Measurements from ENCODE around the gene CHKA. TPM values are rescaled to one million over a fixed set of nuclear protein-coding genes. Genes with fewer than 3 reads are reported as not detected.
"Not testable (repeated sequence)": the region's sequence is repeated elsewhere in the genome, so short reads cannot be mapped to it uniquely, and the experiment has no call there.

Gene CHKA
- polyA plus RNA-seq, 3 donors from 2014 or later, result 2.7 to 7.5 (median 4.9) TPM

DNA sequence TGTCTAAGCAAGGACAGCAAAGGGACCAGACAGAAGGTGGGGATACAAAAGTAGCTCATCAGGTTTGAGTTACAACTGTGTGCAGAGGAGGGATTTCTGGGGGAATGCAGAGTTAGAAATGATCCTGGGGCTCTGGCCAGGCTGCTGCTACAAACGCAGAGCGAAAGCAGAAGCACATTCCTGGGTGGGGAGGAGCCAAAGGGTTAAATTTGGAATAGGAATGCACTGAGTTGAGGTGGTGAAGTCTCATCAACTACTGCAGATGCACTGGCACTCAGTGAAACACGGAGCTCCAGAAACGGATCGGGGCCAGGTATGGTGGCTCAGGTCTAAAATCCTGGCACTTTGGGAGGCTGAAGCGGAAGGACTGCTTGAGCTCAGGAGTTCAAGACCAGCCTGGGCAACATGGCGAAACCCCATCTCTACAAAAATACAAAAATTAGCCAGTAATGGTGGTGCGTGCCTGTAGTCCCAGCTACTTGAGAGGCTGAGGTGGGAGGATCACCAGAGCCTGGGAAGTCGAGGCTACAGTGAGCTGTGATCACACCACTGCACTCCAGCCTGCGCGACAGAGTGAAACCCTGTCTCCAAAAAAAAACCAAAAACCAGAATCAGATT lies 3.2 kb downstream of the CHKA start:
- H3K27ac Mint-ChIP-seq, result peak overlapping the region in 1 of 6 donors; percentile 28
- peaks cover 8 to 24% (median 10%) of the 10 kb centered on the region in 3 donors for H3K27me3 Mint-ChIP-seq (ENCODE audit: low read depth in 3 of 3)
- H3K4me3 Mint-ChIP-seq, result peak overlapping the region in 1 of 5 donors; percentile 17
- H3K36me3 Mint-ChIP-seq, result peaks cover 0 to 3% (median 0%) of the 10 kb centered on the region in 3 donors
- peaks cover 12 to 18% of the 10 kb centered on the region in 2 donors for H3K4me1 Mint-ChIP-seq
- no peaks in the 10 kb centered on the region for H3K9me3 Mint-ChIP-seq
- DNase-seq, result no peak

DNA sequence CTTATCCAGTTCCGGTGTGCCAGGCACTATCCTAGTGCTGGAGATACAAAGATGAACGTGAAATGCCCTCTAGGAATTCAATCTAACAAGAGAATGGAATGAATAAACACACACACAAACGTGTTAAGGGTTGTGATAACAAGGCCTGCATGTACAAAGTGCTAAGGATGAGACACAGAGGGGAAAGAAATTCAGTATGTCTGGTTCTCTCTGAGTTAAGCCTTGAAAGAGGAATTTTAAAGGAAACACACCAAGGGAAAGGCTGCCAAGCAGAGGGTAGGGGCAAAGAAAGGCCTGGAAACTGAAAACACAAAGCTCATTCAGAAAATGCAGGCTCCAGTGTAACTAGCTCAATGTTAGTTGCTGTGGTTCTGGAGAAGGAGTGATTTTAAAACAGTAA lies 4.2 kb downstream of the CHKA start:
- H3K36me3 Mint-ChIP-seq, result peaks cover 0 to 3% (median 0%) of the 10 kb centered on the region in 3 donors
- H3K9me3 Mint-ChIP-seq, result no peaks in the 10 kb centered on the region
- peak overlapping the region in 1 of 6 donors; percentile 25 for H3K27ac Mint-ChIP-seq
- no peak for DNase-seq
- H3K27me3 Mint-ChIP-seq (ENCODE audit: low read depth in 3 of 3), result peaks cover 8 to 20% (median 12%) of the 10 kb centered on the region in 3 donors
- H3K4me3 Mint-ChIP-seq, result no peak overlapping the region
- H3K4me1 Mint-ChIP-seq, result peaks cover 12 to 14% of the 10 kb centered on the region in 2 donors

DNA sequence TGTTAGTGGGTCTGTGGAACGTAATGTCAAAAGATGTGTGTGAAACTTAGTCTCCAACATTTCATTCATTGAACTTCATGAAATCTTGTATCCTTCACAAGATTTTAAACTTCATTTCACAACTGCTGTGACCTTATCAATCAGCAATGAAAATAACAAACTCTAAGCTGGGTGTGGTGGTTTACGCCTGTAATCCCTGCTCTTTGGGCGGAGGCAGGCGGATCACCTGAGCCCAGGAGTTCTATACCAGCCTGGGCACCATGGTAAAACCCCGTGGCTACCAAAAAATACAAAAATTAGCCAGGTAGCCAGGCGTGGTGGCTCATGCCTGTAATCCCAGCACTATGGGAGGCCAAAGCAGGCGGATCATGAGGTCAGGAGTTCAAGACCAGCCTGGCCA lies 5.1 kb downstream of the CHKA start:
- H3K9me3 Mint-ChIP-seq, result no peaks in the 10 kb centered on the region
- H3K27me3 Mint-ChIP-seq (ENCODE audit: low read depth in 3 of 3), result peaks cover 5 to 14% (median 9%) of the 10 kb centered on the region in 3 donors
- H3K27ac Mint-ChIP-seq, result no peak overlapping the region
- peaks cover 0 to 3% (median 0%) of the 10 kb centered on the region in 3 donors for H3K36me3 Mint-ChIP-seq
- no peak overlapping the region for H3K4me3 Mint-ChIP-seq
- H3K4me1 Mint-ChIP-seq, result peaks cover 12 to 13% of the 10 kb centered on the region in 2 donors
- no peak for DNase-seq

DNA sequence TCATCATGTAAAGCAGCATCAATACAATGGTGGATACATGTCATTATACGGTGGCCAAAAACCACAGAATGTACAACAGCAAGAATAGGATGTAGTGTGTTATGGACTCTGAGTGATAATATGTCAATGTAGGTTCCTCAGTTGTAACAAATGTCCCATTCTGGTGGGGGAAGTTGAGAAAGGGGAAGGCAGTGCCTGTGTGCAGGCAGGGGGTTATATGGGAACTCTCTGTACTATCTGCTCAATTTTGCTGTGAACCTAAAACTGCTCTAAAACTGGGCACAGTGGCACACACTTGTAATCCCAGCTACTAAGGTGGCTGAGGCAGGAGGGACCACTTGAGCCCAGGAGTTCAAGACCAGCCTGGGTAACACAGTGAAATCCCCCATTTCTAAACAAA lies 5.9 kb downstream of the CHKA start:
- peaks cover 10 to 12% of the 10 kb centered on the region in 2 donors for H3K4me1 Mint-ChIP-seq
- H3K9me3 Mint-ChIP-seq, result no peaks in the 10 kb centered on the region
- H3K4me3 Mint-ChIP-seq, result no peak overlapping the region
- H3K27me3 Mint-ChIP-seq (ENCODE audit: low read depth in 3 of 3), result peaks cover 3 to 11% (median 9%) of the 10 kb centered on the region in 3 donors
- H3K36me3 Mint-ChIP-seq, result peaks cover 0 to 3% (median 0%) of the 10 kb centered on the region in 3 donors
- DNase-seq, result no peak
- no peak overlapping the region for H3K27ac Mint-ChIP-seq

DNA sequence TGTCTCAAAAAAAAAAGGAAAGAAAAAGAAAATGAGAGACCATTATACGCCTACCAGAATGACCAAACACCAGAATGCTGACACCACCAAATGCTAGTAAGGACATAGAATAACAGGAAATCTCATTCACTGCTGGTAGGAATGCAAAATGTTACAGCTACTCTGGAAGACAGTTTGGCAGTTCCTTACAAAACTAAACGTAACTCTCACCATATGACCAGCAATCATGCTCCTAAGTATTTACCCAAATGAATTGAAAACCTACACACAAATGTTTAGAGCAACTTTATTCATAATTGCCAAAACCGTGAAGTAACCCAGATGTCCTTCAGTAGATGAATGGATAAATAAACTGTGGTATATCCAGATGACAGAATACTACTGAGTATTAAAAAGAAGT lies 7.2 kb downstream of the CHKA start:
- H3K4me3 Mint-ChIP-seq, result no peak overlapping the region
- H3K27me3 Mint-ChIP-seq (ENCODE audit: low read depth in 3 of 3), result peaks cover 0 to 4% (median 2%) of the 10 kb centered on the region in 3 donors
- H3K9me3 Mint-ChIP-seq, result no peaks in the 10 kb centered on the region
- H3K36me3 Mint-ChIP-seq, result peaks cover 0 to 3% (median 0%) of the 10 kb centered on the region in 3 donors
- DNase-seq, result no peak
- peak overlapping the region in 1 of 6 donors; percentile 40 for H3K27ac Mint-ChIP-seq
- H3K4me1 Mint-ChIP-seq, result peaks cover 4 to 6% of the 10 kb centered on the region in 2 donors

DNA sequence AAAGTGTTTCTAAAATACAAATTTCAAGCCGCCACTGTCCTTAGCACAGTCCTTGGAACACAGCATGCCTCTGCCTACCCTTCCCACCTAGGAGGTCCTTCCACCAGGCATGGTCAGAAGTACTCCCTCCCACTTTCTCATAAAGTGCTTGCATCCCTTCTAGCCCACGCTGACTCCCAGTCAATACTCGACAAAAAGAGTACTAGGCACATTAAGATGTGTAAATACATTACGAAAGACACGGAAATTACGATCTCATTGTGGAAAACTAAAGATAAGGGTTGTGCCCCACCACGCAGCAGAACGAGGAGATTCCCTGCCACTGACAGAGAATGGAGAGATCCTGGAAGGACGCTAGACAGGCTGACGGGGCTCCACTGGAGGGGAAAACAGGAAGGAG lies 13.5 kb downstream of the CHKA start:
- Mint-ChIP-seq H3K36me3 (peaks cover 0 to 7% (median 0%) of the 10 kb centered on the region in 3 donors), H3K27ac (no peak overlapping the region), H3K4me3 (no peak overlapping the region), H3K9me3 (no peaks in the 10 kb centered on the region), H3K27me3 (ENCODE audit: low read depth in 3 of 3) (peaks cover 2 to 7% (median 4%) of the 10 kb centered on the region in 3 donors), H3K4me1 (no peaks in the 10 kb centered on the region)
- no peak for DNase-seq

DNA sequence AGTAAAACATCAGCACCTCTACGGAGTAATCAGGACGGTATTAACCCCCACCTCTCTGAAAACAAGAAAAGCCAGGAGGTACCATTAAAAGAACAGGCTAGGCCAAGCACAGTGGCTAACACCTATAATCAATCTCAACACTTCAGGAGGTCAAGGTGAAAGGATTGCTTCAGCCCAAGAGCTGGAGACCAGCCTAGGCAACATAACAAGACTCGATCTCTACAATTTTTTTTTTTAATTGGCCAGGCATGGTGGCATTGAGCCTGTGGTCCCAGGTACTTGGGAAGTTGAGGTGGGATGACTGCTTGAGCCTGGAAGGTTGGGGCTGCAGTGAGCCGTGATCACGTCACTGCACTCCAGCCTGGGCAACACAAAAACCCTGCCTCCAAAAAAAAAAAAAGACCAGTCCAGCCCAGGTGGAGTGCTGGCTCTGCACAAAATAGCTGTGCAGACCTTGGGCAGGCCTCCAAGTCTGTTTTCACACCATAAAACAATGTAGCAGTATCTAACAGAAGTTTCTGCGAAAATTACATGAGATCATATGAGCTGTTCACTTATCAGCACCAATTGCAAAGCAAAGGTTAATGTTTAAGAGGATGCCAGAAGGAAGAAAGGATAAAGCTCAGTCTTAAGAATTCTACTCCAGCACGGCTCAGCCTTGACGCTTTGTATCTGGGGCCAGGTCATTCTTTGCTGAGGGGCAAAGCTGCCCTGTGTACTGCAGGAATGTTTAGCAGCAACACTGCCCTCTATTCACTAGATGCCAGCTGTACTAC lies 14.8 kb downstream of the CHKA start:
- H3K27ac Mint-ChIP-seq, result no peak overlapping the region
- H3K27me3 Mint-ChIP-seq (ENCODE audit: low read depth in 3 of 3), result peaks cover 0 to 7% (median 4%) of the 10 kb centered on the region in 3 donors
- no peaks in the 10 kb centered on the region for H3K4me1 Mint-ChIP-seq
- peaks cover 0 to 7% (median 0%) of the 10 kb centered on the region in 3 donors for H3K36me3 Mint-ChIP-seq
- H3K4me3 Mint-ChIP-seq, result no peak overlapping the region
- no peak for DNase-seq
- no peaks in the 10 kb centered on the region for H3K9me3 Mint-ChIP-seq

DNA sequence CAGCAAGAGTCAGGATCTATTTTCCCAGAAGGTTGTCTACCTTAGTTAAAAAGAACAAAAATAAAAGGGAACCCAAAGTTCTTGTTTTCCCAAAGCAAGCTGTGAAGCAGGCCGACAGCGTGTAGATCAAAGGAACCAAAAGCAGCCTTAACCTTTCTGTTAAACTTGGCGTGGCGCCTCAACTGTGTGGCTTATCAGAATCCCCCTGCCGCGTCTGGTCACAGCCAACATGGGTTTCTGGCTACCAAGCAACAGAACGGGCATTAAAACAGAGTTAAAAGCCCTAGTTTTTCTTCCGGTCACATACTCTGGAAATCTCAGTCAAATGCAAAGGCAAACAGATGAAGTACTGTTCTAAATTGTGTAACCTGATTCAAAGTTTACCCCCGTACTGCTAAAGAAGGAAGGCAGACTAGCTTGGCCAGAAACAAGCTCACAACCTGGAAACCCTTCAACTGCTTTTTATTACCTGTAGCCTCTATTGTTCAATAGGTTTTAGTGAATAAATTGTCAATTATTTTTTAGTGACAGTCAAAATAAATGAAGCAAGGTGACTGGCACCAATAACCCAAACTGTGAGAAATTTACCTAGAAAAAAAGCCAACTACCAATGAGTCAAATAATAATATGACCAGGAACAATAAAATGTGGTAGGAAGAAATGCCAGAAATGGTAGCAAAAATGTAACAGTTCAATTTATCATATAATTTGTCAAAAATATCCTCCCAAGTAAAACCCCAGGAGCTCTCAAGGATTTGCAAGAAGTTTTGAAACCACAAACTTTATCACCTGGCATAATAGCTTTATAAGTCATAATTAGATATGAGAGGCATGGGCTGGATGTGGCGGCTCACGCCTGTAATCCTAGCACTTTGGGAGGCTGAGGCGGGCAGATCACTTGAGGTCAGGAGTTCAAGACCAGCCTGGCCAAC lies 21.4 kb downstream of the CHKA start:
- H3K9me3 Mint-ChIP-seq, result no peaks in the 10 kb centered on the region
- DNase-seq, result peak; percentile 26 to 39 (median 31)
- peaks cover 0 to 6% (median 0%) of the 10 kb centered on the region in 3 donors for H3K27me3 Mint-ChIP-seq (ENCODE audit: low read depth in 3 of 3)
- H3K4me1 Mint-ChIP-seq, result peaks cover 17 to 24% of the 10 kb centered on the region in 2 donors
- peak overlapping the region in 5 of 6 donors; percentile 59 to 81 (median 72) for H3K27ac Mint-ChIP-seq
- peaks cover 0 to 3% (median 0%) of the 10 kb centered on the region in 3 donors for H3K36me3 Mint-ChIP-seq
- H3K4me3 Mint-ChIP-seq, result peak overlapping the region in 4 of 5 donors; percentile 39 to 72 (median 44)

DNA sequence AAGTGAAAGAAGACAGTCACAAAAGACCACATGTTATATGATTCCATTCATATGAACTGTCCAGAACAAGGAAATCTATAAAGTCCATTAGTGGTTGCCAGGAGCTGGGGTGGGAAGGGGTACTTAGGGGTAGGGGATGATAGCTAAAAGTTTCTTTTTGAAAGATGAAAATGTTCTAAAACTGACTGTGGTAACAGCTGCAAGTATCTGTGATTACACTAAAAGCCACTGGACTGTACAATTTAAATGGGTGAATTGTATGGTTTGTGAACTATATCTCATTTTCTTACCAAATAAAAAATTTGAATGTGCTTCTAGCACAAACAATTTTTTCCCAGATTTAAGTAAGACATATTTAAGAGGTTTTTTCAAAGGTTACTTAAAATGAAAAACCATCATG lies 22.1 kb downstream of the CHKA start:
- DNase-seq, result no peak
- Mint-ChIP-seq H3K9me3 (no peaks in the 10 kb centered on the region), H3K27me3 (ENCODE audit: low read depth in 3 of 3) (peaks cover 0 to 6% (median 0%) of the 10 kb centered on the region in 3 donors), H3K4me3 (peak overlapping the region in 2 of 5 donors; percentile 44 to 72), H3K27ac (peak overlapping the region in 4 of 6 donors; percentile 59 to 81 (median 76)), H3K36me3 (peaks cover 0 to 3% (median 0%) of the 10 kb centered on the region in 3 donors), H3K4me1 (peaks cover 17 to 24% of the 10 kb centered on the region in 2 donors)

DNA sequence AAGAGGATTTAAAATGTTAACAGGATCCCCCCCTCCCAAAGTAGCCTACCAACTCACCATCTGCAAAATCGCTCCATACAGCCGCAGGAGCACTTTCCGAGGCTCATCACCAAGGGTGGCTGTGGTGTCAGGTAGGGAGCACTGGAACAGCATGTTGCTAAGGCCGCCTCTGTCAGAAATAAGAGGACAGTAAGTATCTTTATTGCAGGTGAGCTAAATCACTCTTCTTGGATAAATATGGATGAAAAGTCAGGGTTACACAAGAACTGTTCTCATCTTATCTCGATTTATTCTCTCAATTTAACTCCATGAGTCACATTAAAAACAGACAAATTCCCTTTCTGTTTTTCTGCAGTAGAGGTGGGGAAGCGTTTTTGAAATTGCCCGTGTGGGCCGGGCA lies 24.2 kb downstream of the CHKA start:
- peaks cover 0 to 5% (median 0%) of the 10 kb centered on the region in 3 donors for H3K27me3 Mint-ChIP-seq (ENCODE audit: low read depth in 3 of 3)
- no peaks in the 10 kb centered on the region for H3K9me3 Mint-ChIP-seq
- H3K36me3 Mint-ChIP-seq, result peaks cover 0 to 3% (median 0%) of the 10 kb centered on the region in 3 donors
- no peak for DNase-seq
- H3K4me1 Mint-ChIP-seq, result peaks cover 17 to 24% of the 10 kb centered on the region in 2 donors
- no peak overlapping the region for H3K27ac Mint-ChIP-seq
- no peak overlapping the region for H3K4me3 Mint-ChIP-seq

DNA sequence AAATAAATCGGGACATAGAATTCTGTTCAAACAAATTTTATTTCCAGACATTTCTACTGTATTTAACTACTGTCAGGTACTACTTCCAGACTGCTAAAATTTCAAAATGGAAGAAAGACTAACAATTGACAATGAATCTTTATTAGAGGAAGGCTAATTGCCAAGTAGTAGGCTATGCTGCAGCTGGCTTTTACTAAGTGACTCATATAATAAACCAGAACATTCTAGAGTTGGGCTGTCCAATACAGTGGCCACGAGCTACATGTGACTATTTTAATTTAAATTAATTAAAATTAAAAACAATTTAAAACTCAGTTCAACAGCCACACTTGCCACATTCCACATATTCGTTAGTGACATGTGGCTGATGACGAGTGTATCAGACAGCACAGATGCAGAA lies 27.6 kb downstream of the CHKA start:
- peaks cover 18 to 23% of the 10 kb centered on the region in 2 donors for H3K4me1 Mint-ChIP-seq
- DNase-seq, result no peak
- H3K4me3 Mint-ChIP-seq, result no peak overlapping the region
- peaks cover 0 to 3% (median 0%) of the 10 kb centered on the region in 3 donors for H3K36me3 Mint-ChIP-seq
- peaks cover 0 to 5% (median 0%) of the 10 kb centered on the region in 3 donors for H3K27me3 Mint-ChIP-seq (ENCODE audit: low read depth in 3 of 3)
- H3K27ac Mint-ChIP-seq, result no peak overlapping the region
- no peaks in the 10 kb centered on the region for H3K9me3 Mint-ChIP-seq

DNA sequence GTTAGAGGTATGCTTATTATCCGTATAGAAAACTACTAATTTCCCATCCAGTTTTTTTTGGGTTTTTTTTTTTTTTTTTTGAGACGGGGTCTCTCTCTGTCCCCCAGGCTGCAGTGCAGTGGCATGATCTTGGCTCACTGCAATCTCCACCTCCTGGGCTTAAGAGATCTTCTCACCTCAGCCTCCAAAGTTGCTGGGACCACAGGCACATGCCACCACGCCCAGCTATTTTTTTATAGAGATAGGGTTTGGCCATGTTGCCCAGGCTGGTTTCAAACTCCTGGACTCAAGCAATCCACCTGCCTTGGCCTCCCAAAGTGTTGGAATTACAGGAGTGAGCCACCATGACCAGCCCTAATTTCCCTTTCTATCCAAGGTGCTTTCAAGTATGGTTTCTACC lies 28.2 kb downstream of the CHKA start:
- not testable (repeated sequence) for DNase-seq; H3K27me3 Mint-ChIP-seq (ENCODE audit: low read depth in 3 of 3); H3K9me3 Mint-ChIP-seq; H3K4me3 Mint-ChIP-seq; H3K27ac Mint-ChIP-seq; H3K36me3 Mint-ChIP-seq
- H3K4me1 Mint-ChIP-seq, result peaks cover 18 to 22% of the 10 kb centered on the region in 2 donors

DNA sequence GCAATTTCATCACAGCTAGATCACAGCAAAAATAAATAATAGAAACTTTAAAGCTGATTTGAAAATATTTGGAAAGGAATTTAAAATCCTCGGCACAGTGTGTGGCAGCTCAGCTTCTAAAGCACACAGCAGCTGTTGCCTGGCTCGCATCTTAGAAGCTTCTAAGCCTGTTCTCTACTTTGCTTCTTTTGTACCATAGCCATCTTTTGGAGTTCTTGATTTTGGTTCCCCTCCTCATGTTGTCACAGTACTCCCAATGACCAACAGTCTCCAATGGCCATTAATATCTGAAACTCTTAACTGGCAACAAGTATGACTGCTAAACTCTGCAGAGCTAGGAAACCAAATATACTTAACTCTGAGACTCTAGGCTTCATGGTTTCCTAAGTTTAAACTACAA lies 28.8 kb downstream of the CHKA start:
- peaks cover 0 to 2% (median 0%) of the 10 kb centered on the region in 3 donors for H3K27me3 Mint-ChIP-seq (ENCODE audit: low read depth in 3 of 3)
- H3K9me3 Mint-ChIP-seq, result no peaks in the 10 kb centered on the region
- peaks cover 18 to 22% of the 10 kb centered on the region in 2 donors for H3K4me1 Mint-ChIP-seq
- H3K27ac Mint-ChIP-seq, result no peak overlapping the region
- DNase-seq, result no peak
- H3K4me3 Mint-ChIP-seq, result no peak overlapping the region
- no peaks in the 10 kb centered on the region for H3K36me3 Mint-ChIP-seq

All from immature natural killer cell (primary cell).